HUDEP-2 (cell line): Measurements from ENCODE around the gene DDIT4.
A peak's percentile ranks its signal among the peaks of the same experiment; 100 is the strongest.

Experiments
- DNase-seq, 76 experiments: peaks; one replicate each; lab custom pipeline; 2025; ENCODE audit not compliant: unreplicated experiment in 76 of 76; lab: John Stamatoyannopoulos, UW

DDIT4 gene

GRCh38 chr10:72314263-72314662 is 40.5 kb downstream of the DDIT4 start:
- DNase-seq: no peak

- DNase-seq: peak in 30 of 76 experiments; percentile 11 to 55 (median 28)
Observed at GRCh38 chr10:72315054-72315453, 41.3 kb downstream of the DDIT4 start.

DNA sequence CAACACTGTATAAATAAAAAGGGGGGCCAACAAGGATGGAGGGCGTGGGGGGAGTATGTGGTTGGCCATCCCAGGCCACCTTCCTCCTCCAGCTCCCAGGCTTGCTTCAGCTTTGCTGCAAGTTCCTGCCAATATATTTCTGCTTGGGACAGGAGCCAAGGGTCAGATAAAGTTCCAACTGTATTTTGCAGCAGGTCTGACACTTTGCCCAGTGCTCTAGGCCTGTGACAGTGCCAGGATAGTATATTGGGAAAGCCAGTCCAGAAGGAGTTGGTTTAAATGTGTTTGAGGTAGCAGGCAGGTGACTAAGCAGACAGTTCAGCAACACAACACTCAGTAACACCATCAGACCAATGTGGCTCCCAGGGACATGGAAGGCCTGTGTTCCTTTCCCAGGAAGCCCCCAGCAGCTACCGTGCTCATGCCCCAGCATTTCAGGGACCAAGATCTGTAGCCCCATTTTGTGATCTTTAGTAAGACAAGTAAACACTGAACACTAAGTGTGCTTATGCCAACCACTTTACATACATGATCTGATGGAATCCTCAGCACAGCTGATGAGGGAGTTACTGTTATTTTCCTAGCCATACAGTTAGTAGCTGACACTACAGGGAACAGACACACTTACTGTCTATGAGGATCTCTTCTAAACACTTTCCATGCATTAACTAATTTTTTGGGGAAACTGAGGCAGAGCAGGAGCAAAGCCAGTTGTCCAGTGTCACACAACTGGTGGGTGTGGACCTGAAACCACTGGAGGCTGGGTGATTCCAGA is 42.1 kb downstream of the DDIT4 start:
- DNase-seq: peak in 58 of 76 experiments; percentile 10 to 77 (median 48)

DNA sequence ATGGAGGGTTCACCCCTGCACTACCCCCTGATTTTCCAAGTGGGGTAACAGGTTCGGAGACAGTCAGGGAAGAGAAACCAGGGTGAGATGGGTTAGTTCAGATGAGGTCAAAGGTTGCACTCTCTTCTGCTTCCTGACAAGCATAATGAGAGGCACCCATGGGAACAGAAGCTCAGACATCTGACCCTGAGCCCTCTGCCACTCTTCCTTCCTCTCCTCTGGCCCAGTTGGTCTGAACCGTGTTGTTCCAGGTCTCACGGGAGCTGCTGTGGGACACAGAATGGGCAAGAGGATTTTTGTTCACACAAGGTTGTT is 42.6 kb downstream of the DDIT4 start:
- no peak for DNase-seq

DNA sequence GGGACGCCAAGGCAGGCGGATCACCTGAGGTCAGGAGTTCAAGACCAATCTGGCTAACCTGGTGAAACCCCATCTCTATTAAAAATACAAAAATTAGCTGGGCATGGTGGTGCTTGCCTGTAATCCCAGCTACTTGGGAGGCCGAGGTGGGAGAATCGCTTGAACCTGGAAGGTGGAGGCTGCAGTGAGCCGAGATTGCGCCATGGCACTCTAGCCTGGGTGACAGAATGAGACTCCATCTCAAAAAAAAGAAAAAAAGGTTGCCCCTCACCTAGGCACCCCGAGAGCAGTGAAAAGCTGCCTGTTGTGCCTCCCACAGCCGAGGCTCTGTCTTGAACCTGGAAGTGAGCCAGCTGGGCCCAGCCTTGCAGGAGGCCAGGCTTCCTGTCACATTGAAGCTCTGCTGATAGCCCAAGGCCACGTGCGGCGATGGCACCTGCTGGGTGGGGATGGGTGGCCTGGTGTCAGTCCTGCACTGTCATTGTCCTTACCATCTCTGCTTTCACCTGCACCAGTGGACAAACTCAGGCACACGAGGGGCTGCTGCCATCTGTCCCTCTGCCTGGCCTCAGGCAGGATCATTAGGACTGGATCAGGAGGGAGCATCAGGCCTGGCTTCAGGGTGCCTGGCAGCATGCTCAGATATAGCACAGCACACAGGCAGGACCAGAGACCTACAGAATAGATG is 43.2 kb downstream of the DDIT4 start:
- peak in 74 of 76 experiments; percentile 44 to 92 (median 82) for DNase-seq

- DNase-seq: no peak
Observed at GRCh38 chr10:72318418-72319262, 44.9 kb downstream of the DDIT4 start.

DNA sequence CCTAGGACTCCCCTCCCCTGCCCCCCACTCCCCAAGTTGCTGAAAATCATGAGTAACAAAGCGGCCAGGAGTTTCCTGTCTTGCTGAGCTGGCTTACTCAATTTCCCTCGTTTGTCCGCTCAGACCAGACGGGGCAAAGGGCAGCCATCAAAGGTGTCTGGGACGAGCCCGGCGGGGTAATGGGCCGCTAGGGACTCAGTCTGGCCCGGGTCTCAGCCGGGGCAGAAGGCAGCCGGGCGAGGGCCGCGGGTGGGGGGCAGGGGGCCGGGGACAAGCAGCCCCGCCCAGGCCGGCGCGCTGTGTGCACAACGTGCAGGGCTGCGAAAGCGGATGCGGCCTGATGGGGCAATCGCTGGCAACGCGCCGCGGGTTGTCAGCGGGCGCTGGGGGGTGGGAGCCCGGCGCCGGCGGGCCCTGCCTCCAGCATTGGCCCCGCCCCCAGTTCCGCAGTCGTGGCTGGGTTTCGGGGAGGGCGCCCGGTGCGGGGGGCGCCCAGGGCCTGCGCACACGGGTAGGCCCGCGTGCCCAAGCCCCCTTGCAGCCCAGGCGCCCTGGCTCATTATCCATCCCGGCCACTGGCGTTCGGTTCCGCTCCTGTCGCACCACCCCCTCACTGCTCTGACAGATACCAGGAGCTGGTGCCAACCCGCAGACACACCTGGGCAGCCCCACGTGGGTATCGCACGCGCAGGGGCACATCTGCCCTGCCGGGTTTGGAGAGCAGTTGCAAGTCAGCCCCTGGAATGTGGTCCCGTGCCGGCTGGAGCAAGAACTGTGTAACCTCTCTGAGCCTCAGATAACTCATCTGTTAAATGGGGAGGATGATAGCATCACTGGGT is 45.9 kb downstream of the DDIT4 start:
- peak in 74 of 76 experiments; percentile 51 to 92 (median 82) for DNase-seq

- DNase-seq: peak in 75 of 76 experiments; percentile 45 to 95 (median 83)
Observed at GRCh38 chr10:72320676-72321247, 47.0 kb downstream of the DDIT4 start.

GRCh38 chr10:72321248-72322029 is 47.7 kb downstream of the DDIT4 start:
- DNase-seq: peak in 1 of 76 experiments; percentile 39

DNA sequence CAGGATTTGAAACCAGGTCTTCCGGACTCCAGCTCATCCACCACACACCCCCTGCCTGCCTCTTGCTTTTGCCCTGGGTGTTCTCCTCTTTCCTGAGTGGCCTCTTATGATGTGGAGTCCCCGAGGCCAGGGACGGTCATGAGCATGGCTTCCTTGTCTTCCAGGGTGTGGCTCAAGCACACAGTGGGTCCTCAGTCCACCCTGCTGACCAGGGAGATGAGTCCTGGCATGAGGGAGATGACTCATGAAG is 48.2 kb downstream of the DDIT4 start:
- DNase-seq: no peak

DNA sequence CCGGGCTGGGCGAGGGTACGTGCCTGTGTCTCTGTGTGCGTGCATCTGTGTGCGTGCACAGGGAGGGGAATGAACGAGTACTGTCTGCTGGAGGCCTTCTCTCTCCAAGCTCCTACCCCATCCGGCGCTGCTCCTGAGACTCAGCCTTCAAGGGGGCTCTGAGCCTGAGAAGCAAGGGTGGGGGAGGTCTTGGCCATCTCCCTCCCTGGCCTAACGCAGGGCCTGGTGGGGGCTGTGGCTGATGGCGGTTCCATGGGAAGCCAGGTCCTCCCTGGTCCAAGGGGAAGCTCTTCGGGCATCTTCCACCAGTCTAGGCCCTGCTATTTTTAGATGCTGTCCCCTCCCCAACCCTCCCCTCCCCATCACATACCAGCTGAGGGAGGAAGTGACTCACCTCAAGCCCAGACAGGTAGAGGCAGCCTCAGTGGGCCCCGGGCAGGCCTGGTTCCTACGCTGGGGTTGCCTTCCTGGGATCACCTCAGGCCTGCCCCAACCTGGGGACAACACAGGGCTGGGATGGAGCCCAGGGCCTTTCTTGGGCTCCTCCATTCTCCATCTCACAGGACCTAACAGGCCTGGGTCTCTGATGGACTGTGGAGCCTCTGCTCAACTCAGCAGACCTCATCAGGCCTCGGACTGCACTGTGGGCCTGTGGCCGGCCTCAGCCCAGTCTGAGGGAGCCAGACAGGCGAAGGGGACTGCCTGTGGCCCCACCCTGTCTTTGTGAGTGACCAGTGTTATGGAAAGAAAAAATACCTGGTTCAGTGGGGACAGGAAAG is 48.7 kb downstream of the DDIT4 start:
- no peak for DNase-seq

DNA sequence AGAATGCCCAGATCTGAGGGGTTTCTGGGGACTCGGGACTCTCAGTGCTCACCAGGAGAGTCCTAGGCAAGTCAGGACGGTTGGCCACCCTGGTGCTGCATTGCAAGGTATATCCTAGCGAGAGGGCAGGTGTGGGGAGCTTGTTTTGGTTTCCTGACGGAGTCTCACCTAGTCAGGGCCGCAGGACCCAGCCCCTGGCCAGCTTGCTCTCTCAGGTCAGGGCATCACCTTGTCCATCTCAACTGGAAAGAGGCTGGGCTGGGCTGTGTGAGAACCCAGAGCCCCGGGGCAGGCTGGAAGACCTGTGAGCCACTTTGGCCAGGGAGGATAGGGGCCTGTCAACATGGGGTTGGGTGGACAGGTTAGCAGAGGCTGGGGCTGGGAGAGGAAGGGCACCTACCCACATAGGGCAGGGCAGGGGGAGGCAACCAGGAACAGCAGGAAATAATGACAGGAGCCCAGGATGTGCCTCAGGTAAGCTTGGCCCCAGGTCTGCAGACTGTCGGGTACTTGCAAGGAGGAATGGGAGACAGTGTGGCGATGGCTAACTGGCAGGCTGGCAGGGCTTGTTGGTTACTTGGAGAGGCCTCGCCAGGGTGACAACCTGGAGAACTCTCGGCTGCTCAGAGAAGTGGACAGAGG is 49.5 kb downstream of the DDIT4 start:
- DNase-seq: no peak

- DNase-seq: no peak
Observed at GRCh38 chr10:72323771-72324191, 50.1 kb downstream of the DDIT4 start.
